ENCODE results near the gene ZNF511.

Gene ZNF511

DNA sequence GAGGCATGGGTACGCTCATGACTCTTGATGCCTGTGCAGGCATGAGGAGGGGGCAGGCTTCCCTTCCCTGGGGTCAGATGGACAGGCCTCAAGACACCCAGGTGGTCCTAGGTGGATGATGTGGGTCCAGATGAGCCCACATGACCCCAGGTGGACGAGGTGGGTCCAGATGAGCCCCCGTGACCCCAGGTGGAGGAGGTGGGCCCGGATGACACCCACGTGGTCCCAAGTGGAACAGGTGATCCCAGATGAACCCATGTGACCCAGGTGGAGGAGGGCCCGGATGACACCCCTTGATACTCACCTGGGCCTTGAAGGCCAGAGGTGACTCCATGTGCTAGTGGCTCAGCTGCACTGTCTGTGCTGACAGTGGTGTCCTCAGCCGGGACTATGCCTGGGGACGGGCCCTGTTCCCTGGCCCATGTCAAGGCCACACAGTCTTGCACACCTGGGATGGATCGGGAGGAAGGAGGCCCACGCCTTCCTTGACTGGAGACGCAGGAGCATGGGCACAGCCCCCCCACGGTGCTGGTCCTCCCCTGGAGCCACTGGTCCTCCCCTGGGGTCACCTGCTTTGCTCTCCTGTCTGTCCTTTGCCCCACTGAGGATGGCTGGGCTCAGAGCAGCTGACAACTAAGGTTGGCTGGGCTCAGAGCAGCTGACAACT lies 41.7 kb downstream of the ZNF511 start:
- ChIA-PET POLR2A (no interaction called here), CTCF (interaction anchor here (4.4 kb wide), 1 partner anchor 22 kb away, joined by 23 read pairs; no protein-coding TSS in a partner anchor)
- DNase-seq (ENCODE audit: extremely low spot score), result no peak
- TF ChIP-seq, protein P1, sequence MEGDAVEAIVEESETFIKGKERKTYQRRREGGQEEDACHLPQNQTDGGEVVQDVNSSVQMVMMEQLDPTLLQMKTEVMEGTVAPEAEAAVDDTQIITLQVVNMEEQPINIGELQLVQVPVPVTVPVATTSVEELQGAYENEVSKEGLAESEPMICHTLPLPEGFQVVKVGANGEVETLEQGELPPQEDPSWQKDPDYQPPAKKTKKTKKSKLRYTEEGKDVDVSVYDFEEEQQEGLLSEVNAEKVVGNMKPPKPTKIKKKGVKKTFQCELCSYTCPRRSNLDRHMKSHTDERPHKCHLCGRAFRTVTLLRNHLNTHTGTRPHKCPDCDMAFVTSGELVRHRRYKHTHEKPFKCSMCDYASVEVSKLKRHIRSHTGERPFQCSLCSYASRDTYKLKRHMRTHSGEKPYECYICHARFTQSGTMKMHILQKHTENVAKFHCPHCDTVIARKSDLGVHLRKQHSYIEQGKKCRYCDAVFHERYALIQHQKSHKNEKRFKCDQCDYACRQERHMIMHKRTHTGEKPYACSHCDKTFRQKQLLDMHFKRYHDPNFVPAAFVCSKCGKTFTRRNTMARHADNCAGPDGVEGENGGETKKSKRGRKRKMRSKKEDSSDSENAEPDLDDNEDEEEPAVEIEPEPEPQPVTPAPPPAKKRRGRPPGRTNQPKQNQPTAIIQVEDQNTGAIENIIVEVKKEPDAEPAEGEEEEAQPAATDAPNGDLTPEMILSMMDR (IDR thresholded peaks at IDR 0.05; ENCODE audit: control extremely low read depth, extremely low read depth, low read depth, missing control alignments), result no peak

DNA sequence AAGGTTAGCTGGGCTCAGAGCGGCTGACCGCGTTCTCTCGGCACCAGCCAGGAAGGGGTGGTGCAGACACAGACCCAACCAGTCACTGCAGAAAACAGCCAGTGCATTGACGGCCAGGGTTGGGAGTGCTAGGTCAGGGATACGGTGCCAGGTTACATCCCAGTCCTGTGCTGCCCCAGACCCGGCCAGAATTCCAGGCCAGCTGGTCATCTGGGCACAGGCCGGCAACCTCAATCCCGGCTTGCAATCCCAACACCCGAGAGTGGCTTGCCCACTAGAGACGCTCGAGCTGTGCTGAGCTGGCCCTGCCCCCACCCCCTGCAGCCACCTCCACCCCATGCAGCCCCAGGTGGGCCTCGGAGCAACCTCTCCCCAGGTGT lies 42.2 kb downstream of the ZNF511 start:
- TF ChIP-seq, protein P1 (IDR thresholded peaks at IDR 0.05; ENCODE audit: control extremely low read depth, extremely low read depth, low read depth, missing control alignments), result no peak
- ChIA-PET POLR2A (no interaction called here), CTCF (interaction anchor here (4.4 kb wide), 1 partner anchor 22 kb away, joined by 23 read pairs; no protein-coding TSS in a partner anchor)
- DNase-seq (ENCODE audit: extremely low spot score), result peak; percentile 15

DNA sequence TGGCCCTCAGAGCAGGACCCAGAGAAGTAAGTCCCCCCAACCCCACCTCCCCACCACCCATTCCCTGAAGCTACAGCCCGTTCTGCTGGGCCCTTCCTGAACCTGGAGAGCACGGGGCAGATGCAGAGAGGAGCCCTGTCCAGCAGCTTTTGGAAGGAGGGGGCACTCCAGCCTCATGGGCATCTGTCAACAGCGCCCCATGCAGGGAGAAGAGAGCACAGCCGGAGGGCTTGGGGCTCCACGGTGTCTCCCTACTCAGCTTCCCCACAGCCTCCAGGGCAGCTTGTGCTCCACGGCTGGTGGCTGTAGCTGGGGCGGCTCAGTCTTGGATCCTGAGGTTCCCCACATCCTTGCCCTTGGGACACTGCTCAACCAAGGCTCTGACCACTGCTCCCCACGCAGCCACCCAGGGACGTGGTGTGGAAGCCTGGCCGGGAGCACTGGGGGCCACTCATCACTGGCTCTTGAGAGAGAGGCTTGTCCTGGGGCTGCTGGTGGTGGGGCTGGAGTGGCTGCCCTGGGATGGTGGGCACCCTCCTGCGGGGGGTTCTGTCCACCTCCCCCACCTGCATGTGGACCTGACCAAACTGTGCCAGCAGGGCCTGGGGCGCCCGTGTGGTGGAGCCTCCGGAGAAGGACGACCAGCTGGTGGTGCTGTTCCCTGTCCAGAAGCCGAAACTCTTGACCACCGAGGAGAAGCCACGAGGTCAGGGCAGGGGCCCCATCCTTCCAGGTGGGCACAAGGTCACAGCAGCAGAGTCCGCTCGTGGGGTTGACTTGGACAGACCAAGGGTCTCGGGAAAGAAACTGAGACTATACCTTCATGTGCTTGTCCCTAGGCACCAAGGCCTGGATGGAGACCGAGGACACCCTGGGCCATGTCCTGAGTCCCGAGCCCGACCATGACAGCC lies 42.9 kb downstream of the ZNF511 start:
- no peak for DNase-seq (ENCODE audit: extremely low spot score)
- ChIA-PET POLR2A (no interaction called here), CTCF (interaction anchor here (4.4 kb wide), 1 partner anchor 23 kb away, joined by 23 read pairs; no protein-coding TSS in a partner anchor)
- TF ChIP-seq, protein P1 (IDR thresholded peaks at IDR 0.05; ENCODE audit: control extremely low read depth, extremely low read depth, low read depth, missing control alignments), result no peak

DNA sequence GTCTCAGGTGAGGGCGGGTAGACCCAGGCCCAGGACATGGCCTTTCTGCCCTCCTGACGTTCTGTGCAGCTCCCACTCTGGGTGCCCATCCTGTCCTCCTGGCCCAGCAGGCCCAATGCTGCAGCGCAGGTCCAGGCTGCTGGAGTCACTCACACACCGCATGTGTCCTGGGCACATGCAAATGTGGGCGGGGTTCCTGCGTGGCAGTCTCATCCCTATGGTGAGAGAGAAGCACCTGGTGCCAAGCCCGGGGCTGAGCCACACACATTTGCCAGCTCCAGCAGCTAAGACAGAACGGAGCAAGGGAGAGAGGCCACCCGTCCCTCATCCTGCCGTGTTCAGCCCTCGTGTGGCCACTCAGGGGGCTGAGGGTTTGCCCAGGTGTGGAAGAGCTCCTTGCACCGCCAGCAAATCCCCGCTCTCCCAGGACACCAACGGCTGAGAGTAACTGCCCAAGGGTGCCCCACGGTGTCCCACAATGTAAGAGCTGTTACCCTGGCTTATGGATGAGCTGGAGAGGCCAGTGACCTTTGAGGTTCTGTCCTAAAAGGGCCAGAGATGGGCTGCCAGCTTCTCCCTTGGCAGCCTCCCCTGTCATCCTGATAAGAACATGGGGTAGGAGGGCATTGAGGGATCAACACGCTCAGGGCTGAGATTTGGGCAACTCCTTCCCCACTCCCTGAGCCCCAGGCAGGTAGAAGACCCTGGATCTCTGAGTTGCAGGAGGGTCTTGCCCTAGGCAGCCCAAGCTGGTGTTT lies 44.7 kb downstream of the ZNF511 start:
- DNase-seq (ENCODE audit: extremely low spot score), result no peak
- TF ChIP-seq, protein P1 (IDR thresholded peaks at IDR 0.05; ENCODE audit: control extremely low read depth, extremely low read depth, low read depth, missing control alignments), result no peak
- ChIA-PET POLR2A (no interaction called here), CTCF (interaction anchor here (1.1 to 4.4 kb wide), 3 partner anchors 9 to 24 kb away, joined by 3 to 23 read pairs (median 3); no protein-coding TSS in a partner anchor)

DNA sequence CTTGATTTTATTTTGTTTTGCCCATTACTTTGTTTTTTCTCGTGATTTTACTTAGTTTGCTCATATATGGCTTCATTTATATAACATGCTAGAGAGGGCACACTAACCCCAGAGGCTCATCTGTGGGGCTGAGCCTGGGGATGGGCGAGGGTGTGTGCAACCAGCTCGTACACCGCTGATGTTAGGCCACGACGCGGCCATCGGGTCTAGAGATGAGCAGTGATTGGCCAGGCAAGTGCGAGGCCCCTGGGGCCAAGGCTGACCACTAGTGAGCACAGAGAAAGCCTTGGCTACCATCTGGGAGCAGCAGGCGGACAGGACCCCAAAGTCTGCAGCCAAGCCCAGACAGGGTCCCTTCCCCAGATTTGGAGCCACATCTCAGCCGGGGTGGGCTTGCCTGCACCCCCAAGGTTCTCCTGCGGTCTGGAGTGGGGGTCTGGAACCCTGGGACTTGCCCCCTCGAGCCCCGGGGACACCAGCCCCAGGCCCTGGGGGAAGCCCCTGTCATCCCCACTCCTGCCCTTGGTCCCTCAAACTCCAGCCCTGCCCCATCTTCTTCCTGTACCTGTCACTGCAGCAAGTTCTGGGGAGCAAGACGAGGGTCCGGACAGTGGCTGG lies 45.4 kb downstream of the ZNF511 start:
- TF ChIP-seq, protein P1 (IDR thresholded peaks at IDR 0.05; ENCODE audit: control extremely low read depth, extremely low read depth, low read depth, missing control alignments), result no peak
- DNase-seq (ENCODE audit: extremely low spot score), result no peak
- ChIA-PET CTCF (interaction anchor here (1.1 to 4.4 kb wide), 3 partner anchors 8 to 25 kb away, joined by 3 to 23 read pairs (median 3); no protein-coding TSS in a partner anchor), POLR2A (no interaction called here)
